ENCODE data around the gene SPTSSB.

DNA sequence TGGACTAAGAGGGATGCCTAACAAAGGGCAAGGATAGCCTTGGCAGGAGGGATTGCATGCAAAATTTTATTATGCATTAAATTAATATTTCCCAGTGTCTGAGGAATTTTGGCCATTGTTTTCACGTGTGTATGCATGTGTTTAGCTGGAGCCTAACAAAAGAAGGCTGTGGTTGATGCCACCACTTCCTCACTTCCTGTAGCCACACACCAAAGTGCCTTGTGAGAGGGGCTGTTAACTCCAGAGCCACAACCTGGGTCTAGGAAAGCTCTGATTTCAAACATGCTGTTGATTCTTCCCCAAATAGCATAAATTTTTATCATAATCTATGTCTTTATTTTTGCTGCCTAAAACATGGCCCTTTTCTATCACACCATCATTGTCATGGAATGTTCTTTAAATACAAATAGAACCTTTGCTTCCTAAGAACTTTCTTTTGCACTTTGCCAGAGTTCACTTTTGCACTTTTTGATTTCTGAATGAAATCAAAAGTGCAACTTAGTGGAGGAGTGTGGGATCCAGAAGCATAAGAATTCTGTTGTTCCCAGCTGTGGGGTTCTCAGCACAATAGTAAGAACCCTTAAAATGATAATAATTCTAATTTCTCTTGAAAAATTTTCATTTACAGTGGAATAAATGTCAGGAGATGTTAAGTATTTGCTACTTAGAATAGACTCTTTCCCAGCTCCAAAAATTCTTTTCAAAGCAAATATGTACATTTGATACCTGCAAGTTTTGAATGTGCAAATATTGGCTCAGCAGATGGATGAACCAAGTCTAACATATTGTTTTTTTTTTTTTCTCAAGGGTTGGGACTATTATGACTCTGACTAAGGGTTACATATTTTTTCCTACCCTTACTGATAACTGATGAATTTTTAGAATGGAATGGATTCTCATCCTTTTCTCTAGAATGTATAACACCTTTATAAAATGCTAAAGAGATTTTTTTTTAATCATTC, 35.6 kb upstream of the SPTSSB start:
- TF ChIP-seq EZH2 (IDR thresholded peaks at IDR 0.05; ENCODE audit: low read depth, unreplicated experiment): no peak
- TF ChIP-seq CREB1 (CRISPR knock-in tag; IDR thresholded peaks at IDR 0.05; ENCODE audit: low read depth): no peak
- TF ChIP-seq ZNF331 (CRISPR knock-in tag; IDR thresholded peaks at IDR 0.05; ENCODE audit: low read depth): no peak
- TF ChIP-seq, protein P1, sequence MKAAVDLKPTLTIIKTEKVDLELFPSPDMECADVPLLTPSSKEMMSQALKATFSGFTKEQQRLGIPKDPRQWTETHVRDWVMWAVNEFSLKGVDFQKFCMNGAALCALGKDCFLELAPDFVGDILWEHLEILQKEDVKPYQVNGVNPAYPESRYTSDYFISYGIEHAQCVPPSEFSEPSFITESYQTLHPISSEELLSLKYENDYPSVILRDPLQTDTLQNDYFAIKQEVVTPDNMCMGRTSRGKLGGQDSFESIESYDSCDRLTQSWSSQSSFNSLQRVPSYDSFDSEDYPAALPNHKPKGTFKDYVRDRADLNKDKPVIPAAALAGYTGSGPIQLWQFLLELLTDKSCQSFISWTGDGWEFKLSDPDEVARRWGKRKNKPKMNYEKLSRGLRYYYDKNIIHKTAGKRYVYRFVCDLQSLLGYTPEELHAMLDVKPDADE (IDR thresholded peaks at IDR 0.05): no peak
- TF ChIP-seq POLR2AphosphoS5 (IDR thresholded peaks at IDR 0.05; ENCODE audit: low read depth): no peak
- TF ChIP-seq, protein P2, sequence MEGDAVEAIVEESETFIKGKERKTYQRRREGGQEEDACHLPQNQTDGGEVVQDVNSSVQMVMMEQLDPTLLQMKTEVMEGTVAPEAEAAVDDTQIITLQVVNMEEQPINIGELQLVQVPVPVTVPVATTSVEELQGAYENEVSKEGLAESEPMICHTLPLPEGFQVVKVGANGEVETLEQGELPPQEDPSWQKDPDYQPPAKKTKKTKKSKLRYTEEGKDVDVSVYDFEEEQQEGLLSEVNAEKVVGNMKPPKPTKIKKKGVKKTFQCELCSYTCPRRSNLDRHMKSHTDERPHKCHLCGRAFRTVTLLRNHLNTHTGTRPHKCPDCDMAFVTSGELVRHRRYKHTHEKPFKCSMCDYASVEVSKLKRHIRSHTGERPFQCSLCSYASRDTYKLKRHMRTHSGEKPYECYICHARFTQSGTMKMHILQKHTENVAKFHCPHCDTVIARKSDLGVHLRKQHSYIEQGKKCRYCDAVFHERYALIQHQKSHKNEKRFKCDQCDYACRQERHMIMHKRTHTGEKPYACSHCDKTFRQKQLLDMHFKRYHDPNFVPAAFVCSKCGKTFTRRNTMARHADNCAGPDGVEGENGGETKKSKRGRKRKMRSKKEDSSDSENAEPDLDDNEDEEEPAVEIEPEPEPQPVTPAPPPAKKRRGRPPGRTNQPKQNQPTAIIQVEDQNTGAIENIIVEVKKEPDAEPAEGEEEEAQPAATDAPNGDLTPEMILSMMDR (conservative IDR thresholded peaks at IDR 0.05; ENCODE audit: low read depth in 2 of 2): no peak
- no peak for TF ChIP-seq EZH2phosphoT487 (IDR thresholded peaks at IDR 0.05; ENCODE audit: unreplicated experiment)
- no peak for TF ChIP-seq JUNB (IDR thresholded peaks at IDR 0.05; ENCODE audit: unreplicated experiment)
- no peak for TF ChIP-seq ZNF114 (CRISPR knock-in tag; IDR thresholded peaks at IDR 0.05)

Data from GM23338 (cell line).